GM10266 (cell line): Measurements from ENCODE around the gene NCKAP5.

Source experiments
- DNase-seq: peaks from one replicate; pipeline ENCODE4 v3.0.0; 2012; ENCODE audit errors: extremely low spot score
- CTCF ChIP-seq: IDR thresholded peaks from 2 replicates; pipeline ENCODE4 v1.5.1; 2012; ENCODE audit warnings: mild to moderate bottlenecking, low read depth; ENCODE audit not compliant: control insufficient read depth, insufficient read depth; ENCODE audit errors: missing control alignments

Gene NCKAP5

GRCh38 chr2:133312038-133312729, 256.1 kb downstream of the NCKAP5 start:
- TF ChIP-seq CTCF, result no peak
- no peak for DNase-seq

- no peak for TF ChIP-seq CTCF
- no peak for DNase-seq
Observed at GRCh38 chr2:133306236-133306635, 262.0 kb downstream of the NCKAP5 start.

- no peak for DNase-seq
- TF ChIP-seq CTCF, result no peak
Observed at GRCh38 chr2:133304344-133304743, 263.9 kb downstream of the NCKAP5 start.

- no peak for DNase-seq
- TF ChIP-seq CTCF, result no peak
Observed at GRCh38 chr2:133303150-133303549, 265.1 kb downstream of the NCKAP5 start.

- no peak for TF ChIP-seq CTCF
- DNase-seq, result no peak
Observed at GRCh38 chr2:133296401-133296800, 271.9 kb downstream of the NCKAP5 start.

- TF ChIP-seq CTCF, result no peak
- no peak for DNase-seq
Observed at GRCh38 chr2:133293544-133294353, 274.5 kb downstream of the NCKAP5 start.

- no peak for TF ChIP-seq CTCF
- no peak for DNase-seq
Observed at GRCh38 chr2:133292259-133292658, 276.0 kb downstream of the NCKAP5 start.
